BLaER1 treated with 17β-estradiol and CSF1 and Interleukin-3, amounts not matched to agents 10 nM and 100 nM (cell line): ENCODE measurements around the gene ROPN1B.
A peak's percentile ranks its signal among the peaks of the same experiment; 100 is the strongest.

Experiments used
- H3K27ac ChIP-seq, 11 experiments: shearing (Covaris generic); formaldehyde crosslinking; 2 replicates each; pipeline ENCODE4 v1.8.1; 2022
- H3K27me3 ChIP-seq, 11 experiments: shearing (Covaris generic); formaldehyde crosslinking; 2 replicates each; pipeline ENCODE4 v1.8.1; 2022
- H3K36me3 ChIP-seq, 11 experiments: shearing (Covaris generic); formaldehyde crosslinking; 2 replicates each; pipeline ENCODE4 v1.8.1; 2022
- H3K4me1 ChIP-seq, 10 experiments: shearing (Covaris generic); formaldehyde crosslinking; 2 replicates each; pipeline ENCODE4 v1.8.1; 2022
- H3K4me2 ChIP-seq, 11 experiments: shearing (Covaris generic); formaldehyde crosslinking; 2 replicates each; pipeline ENCODE4 v1.8.1; 2022
- H3K4me3 ChIP-seq, 10 experiments: shearing (Covaris generic); formaldehyde crosslinking; 2 replicates each; pipeline ENCODE4 v1.8.1; 2022
- H3K9ac ChIP-seq, 11 experiments: shearing (Covaris generic); formaldehyde crosslinking; 2 replicates each; pipeline ENCODE4 v1.8.1; 2022
- H3K9me3 ChIP-seq, 11 experiments: shearing (Covaris generic); formaldehyde crosslinking; replicated peaks in 1 of 11; 2 replicates each; pipeline ENCODE4 v1.8.1; 2022
- H4K20me1 ChIP-seq, 11 experiments: shearing (Covaris generic); formaldehyde crosslinking; 2 replicates each; pipeline ENCODE4 v1.8.1; 2022
- Cebpa-rat ChIP-seq, 11 experiments: shearing (Covaris generic); IDR thresholded peaks; 2 replicates each; pipeline ENCODE4 v1.8.1; 2022

ROPN1B gene

DNA sequence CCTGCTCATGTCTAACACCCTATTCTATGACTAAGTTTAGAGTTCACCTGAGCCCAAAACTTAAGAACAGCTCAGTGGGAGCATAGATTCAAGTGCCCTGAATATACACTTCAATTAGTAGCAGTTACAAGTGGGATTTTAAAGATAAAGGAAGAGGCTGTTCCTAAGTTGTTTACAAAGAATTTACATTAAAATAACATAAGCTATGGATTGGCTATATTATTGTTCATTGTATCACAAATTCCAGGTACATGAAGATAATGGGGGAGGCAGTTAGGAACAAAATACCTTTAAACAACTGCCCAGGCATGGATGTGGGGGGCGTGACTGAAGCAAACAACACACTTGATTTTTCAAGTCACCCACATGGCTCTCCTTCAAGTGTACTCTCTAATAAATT is 52.7 kb downstream of the ROPN1B start:
- Histone ChIP-seq H4K20me1 (no peaks in the 10 kb centered on the region; a peak in 2 of 22 replicates), H3K9me3 (peaks cover 0 to 2% (median under 1%) of the 10 kb centered on the region in 11 experiments; a peak in 3 of 22 replicates), H3K4me3 (no peak overlapping the region), H3K36me3 (peaks cover 0 to 44% (median 14%) of the 10 kb centered on the region in 11 experiments; a peak in 11 of 22 replicates), H3K4me1 (no peaks in the 10 kb centered on the region), H3K27ac (no peak overlapping the region), H3K4me2 (no peak overlapping the region), H3K27me3 (no peaks in the 10 kb centered on the region), H3K9ac (no peak overlapping the region)
- no peak for TF ChIP-seq Cebpa-rat (IDR thresholded peaks at IDR 0.05)

DNA sequence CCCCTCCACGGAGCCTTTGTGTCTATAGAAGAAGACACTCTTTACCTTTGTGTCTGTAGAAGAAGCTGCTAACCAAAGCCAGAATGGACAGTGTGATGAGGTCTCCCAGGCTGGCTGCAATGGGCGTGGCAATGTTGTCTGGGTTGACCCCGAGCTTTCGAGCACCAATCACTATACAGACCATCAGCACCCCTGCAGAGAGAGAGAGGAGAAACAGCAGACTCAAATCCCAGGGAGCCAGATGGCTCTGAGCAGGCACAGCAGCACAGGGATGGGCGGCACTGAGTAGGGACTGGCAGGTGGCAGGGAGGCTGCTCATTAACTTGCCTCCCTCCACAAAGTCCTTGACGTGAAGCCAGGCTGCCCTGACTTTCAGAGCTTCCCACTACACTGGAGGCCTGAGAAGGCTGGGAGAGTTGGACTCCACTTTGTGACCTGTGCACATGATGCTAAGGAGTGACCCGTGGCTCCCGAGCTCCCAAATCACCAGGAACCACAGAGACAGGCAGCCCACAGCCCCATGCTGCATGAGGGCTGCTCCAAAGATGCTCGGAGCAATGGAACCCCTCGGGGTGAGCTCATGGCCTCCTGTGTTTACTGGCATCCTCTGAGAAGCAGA is 53.9 kb downstream of the ROPN1B start:
- peaks cover 8 to 13% (median 12%) of the 10 kb centered on the region in 11 experiments for H3K9me3 ChIP-seq
- H3K27ac ChIP-seq = no peak overlapping the region
- H3K27me3 ChIP-seq = no peaks in the 10 kb centered on the region
- no peak overlapping the region for H3K9ac ChIP-seq
- no peaks in the 10 kb centered on the region for H3K4me1 ChIP-seq
- H4K20me1 ChIP-seq = no peaks in the 10 kb centered on the region; a peak in 1 of 22 replicates
- no peak for TF ChIP-seq Cebpa-rat (IDR thresholded peaks at IDR 0.05)
- peaks cover 3 to 55% (median 23%) of the 10 kb centered on the region in 11 experiments; a peak in 17 of 22 replicates for H3K36me3 ChIP-seq
- no peak overlapping the region for H3K4me3 ChIP-seq
- no peak overlapping the region for H3K4me2 ChIP-seq

DNA sequence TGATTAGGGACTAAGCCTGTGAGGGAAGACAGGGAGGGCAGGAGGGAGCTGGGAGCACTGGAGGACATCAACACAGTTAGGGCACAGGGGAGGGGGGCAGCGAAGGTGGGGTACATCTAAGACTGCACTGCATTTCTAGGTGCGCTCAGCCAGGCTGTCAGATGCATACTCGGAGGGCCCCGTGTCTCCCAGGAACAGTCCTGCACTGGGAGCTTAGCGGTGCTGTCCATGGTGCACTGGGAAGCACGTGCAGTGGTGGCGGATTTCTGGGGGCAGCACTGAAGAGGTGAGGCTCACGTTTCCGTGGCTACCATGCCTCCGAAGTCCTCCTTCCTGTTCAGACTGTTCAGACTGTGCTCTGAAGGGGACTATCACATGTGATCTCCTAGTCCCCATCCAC is 54.4 kb downstream of the ROPN1B start:
- no peaks in the 10 kb centered on the region; a peak in 1 of 22 replicates for H4K20me1 ChIP-seq
- no peak for TF ChIP-seq Cebpa-rat (IDR thresholded peaks at IDR 0.05)
- no peak overlapping the region for H3K9ac ChIP-seq
- H3K9me3 ChIP-seq = peaks cover 13 to 19% (median 17%) of the 10 kb centered on the region in 11 experiments
- peaks cover 8 to 61% (median 28%) of the 10 kb centered on the region in 11 experiments; a peak in 21 of 22 replicates for H3K36me3 ChIP-seq
- no peak overlapping the region for H3K27ac ChIP-seq
- H3K4me2 ChIP-seq = no peak overlapping the region
- no peak overlapping the region for H3K4me3 ChIP-seq
- H3K27me3 ChIP-seq = no peaks in the 10 kb centered on the region
- H3K4me1 ChIP-seq = no peaks in the 10 kb centered on the region

DNA sequence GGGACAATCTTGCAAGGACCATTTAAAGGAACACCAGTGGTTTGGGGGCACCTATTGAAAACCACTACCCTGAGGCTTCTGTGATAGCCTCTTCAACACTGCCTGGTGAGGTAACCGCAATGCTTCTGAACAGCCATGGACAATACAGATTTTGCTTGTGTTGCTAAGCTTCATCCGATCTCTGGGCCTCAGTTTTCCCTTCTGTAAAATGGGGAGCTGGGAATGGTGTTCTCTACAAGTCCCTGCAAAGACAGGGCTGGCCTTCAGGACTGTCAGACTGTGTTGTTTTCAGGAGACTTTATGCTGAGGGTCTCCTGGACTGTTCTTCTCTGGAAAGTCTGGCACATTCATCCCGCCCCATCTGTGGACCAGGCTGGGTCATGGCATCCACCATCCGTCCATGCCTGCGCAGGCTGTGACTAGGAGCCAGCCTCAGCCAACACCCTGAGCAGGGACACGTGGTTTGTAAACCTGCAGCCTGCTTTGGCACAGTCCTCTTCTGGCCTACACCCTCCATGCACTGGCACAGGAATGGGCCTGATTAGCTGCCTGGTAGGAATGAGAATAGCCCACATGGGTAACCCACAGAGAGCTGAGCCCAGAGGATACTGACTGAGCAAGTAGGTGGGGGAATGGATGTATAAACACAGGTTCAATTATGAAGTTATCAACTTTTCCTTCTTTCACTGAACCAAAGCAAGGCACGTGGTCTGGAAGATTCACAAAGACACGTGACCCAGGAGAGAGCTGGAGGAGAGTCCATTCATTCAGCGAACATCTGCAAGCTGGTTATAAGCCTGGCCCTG is 55.3 kb downstream of the ROPN1B start:
- H3K27me3 ChIP-seq = no peaks in the 10 kb centered on the region
- no peak overlapping the region for H3K27ac ChIP-seq
- 0 out of 22 replicates have a peak overlapping the region, but pooled peaks of 1 of the 11 experiments have one; percentile 3 for H3K9ac ChIP-seq
- TF ChIP-seq Cebpa-rat (IDR thresholded peaks at IDR 0.05) = no peak
- no peaks in the 10 kb centered on the region; a peak in 1 of 22 replicates for H4K20me1 ChIP-seq
- H3K4me3 ChIP-seq = no peak overlapping the region
- H3K4me1 ChIP-seq = no peaks in the 10 kb centered on the region
- H3K4me2 ChIP-seq = no peak overlapping the region
- peaks cover 17 to 69% (median 37%) of the 10 kb centered on the region in 11 experiments for H3K36me3 ChIP-seq
- H3K9me3 ChIP-seq = peaks cover 22 to 27% (median 26%) of the 10 kb centered on the region in 11 experiments

DNA sequence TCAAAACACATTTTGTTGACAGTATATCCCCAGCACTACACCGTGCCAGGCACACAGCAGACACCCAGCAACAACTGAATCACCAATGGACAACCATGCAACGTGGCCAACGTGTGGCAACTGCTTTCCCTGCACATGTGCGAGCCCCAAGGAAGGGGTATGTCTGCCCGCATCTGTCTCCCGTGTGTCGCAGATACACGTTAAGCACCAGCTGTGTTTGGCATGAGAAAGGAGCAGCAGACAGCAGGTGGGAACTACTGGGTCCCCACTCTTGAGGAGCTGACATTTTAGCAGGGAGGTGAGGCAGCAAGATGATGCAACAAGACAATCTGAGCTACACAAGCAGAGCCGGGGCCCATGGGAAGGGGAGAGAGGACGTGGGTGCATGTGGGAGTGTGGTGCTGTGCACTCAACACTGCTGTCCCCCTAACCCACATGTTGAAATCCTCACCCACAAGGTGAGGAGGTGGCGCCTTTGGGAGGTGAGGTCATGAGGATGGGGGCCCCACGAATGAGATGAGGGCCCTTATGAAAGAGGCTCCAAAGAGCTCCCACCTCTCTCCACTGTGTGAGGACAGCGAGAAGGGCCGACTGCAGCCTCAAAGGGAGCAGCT is 56.2 kb downstream of the ROPN1B start:
- no peak overlapping the region for H3K27ac ChIP-seq
- peaks cover 19 to 74% (median 41%) of the 10 kb centered on the region in 11 experiments for H3K36me3 ChIP-seq
- H3K4me1 ChIP-seq = no peaks in the 10 kb centered on the region
- no peak for TF ChIP-seq Cebpa-rat (IDR thresholded peaks at IDR 0.05)
- H3K9me3 ChIP-seq = peaks cover 25 to 31% (median 28%) of the 10 kb centered on the region in 11 experiments
- no peak overlapping the region for H3K4me2 ChIP-seq
- H4K20me1 ChIP-seq = no peaks in the 10 kb centered on the region; a peak in 1 of 22 replicates
- H3K27me3 ChIP-seq = no peaks in the 10 kb centered on the region
- H3K9ac ChIP-seq = no peak overlapping the region
- no peak overlapping the region for H3K4me3 ChIP-seq

DNA sequence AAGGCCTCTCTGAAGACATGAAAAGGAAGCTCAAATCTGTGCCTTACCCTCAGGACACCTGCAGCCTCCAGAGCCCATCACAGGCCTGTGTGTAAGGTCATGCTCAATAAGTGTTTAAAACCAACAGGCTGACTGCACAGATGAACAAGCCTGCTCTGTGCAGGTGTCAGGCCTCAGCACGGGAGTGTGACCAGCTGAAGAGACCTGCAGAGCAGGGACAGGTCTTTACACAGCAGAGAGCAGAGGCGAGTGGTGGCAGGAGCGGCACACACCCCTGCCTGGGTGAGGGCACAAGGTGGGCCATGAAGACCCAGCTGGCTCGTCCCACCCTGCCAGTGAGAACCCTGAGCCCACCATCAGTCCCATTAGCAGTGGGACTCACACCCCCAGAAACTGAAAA is 56.9 kb downstream of the ROPN1B start:
- H3K4me2 ChIP-seq = no peak overlapping the region
- H3K27ac ChIP-seq = no peak overlapping the region
- peaks cover 19 to 74% (median 41%) of the 10 kb centered on the region in 11 experiments for H3K36me3 ChIP-seq
- H3K4me1 ChIP-seq = no peaks in the 10 kb centered on the region
- no peaks in the 10 kb centered on the region for H3K27me3 ChIP-seq
- H3K9ac ChIP-seq = no peak overlapping the region
- no peak for TF ChIP-seq Cebpa-rat (IDR thresholded peaks at IDR 0.05)
- H3K4me3 ChIP-seq = no peak overlapping the region
- H4K20me1 ChIP-seq = no peaks in the 10 kb centered on the region
- peaks cover 25 to 31% (median 28%) of the 10 kb centered on the region in 11 experiments for H3K9me3 ChIP-seq

DNA sequence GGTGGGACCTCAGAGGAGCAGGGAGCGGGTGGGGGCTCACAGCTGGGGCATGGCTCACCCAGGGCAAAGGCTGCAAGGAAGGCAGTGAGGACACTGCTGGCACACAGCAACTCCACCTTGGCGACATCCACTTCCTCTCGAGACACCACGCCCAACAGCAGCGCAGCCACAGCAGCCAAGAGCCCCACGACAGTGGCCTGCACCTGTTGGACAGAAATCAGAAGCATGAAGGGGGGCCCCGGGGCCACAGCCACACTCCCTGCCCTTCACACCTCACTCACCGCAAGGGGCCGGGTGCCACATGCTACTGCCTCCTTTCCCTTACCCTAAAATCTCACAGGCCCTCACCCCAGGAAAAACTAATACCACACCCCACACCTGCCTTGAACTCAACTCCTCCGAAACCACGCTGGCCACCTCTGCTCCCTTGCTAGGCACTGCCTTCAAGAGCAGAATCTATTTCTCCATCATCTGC is 57.3 kb downstream of the ROPN1B start:
- no peak overlapping the region for H3K27ac ChIP-seq
- peaks cover 19 to 74% (median 41%) of the 10 kb centered on the region in 11 experiments for H3K36me3 ChIP-seq
- peaks cover 25 to 31% (median 28%) of the 10 kb centered on the region in 11 experiments for H3K9me3 ChIP-seq

DNA sequence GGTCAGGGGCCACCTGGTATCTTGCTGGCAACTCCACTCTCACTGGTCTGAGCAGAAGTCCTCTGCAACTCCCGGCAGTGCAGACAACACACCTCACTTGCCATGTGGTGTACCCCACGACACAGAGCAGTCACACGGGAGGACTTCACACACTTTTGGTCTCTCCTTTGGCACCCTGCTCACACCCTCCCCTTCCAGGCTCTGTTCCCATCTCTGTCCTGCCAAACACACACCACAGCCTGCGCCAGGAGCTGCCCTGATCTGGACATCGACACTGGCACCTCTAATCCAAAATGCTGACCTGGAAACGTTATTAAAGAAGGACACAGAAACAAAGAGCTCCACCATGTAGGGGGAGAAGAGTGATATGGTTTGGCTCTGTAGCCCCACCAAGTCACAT is 57.8 kb downstream of the ROPN1B start:
- no peak overlapping the region for H3K4me3 ChIP-seq
- no peaks in the 10 kb centered on the region for H4K20me1 ChIP-seq
- no peak overlapping the region for H3K4me2 ChIP-seq
- peaks cover 19 to 77% (median 45%) of the 10 kb centered on the region in 11 experiments for H3K36me3 ChIP-seq
- peaks cover 25 to 31% (median 28%) of the 10 kb centered on the region in 11 experiments for H3K9me3 ChIP-seq
- no peak overlapping the region for H3K9ac ChIP-seq
- no peaks in the 10 kb centered on the region for H3K27me3 ChIP-seq
- no peak overlapping the region for H3K27ac ChIP-seq
- H3K4me1 ChIP-seq = no peaks in the 10 kb centered on the region
- TF ChIP-seq Cebpa-rat (IDR thresholded peaks at IDR 0.05) = no peak

More for the DNA sequence above, 57.3 kb downstream of the ROPN1B start:
- H3K4me3 ChIP-seq = no peak overlapping the region
- no peak for TF ChIP-seq Cebpa-rat (IDR thresholded peaks at IDR 0.05)
- H3K27me3 ChIP-seq = no peaks in the 10 kb centered on the region
- H3K9ac ChIP-seq = no peak overlapping the region
- no peak overlapping the region for H3K4me2 ChIP-seq
- H3K4me1 ChIP-seq = no peaks in the 10 kb centered on the region
- H4K20me1 ChIP-seq = no peaks in the 10 kb centered on the region

DNA sequence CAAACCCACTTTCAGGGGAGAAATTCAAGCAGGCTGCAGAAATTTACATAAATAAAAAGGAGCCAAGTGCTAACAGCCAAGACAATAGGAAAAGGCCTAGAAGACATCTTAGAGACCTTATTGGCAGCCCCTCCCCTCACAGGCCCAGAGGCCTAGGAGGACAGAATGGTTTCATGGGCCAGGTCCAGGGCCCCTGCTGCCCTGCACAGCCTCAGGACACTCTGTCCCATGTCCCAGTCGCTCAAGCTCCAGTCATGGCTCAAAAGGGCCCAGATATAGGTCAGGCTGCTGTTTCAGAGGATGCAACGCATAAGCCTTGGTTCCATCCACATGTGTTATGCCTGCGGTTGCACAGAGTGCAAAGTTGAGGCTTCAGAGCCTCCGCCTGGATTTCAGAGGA is 59.1 kb downstream of the ROPN1B start:
- no peak overlapping the region for H3K4me2 ChIP-seq
- H3K27ac ChIP-seq = no peak overlapping the region
- peaks cover 25 to 31% (median 28%) of the 10 kb centered on the region in 11 experiments for H3K9me3 ChIP-seq
- no peak overlapping the region for H3K9ac ChIP-seq
- no peak for TF ChIP-seq Cebpa-rat (IDR thresholded peaks at IDR 0.05)
- H3K4me1 ChIP-seq = no peaks in the 10 kb centered on the region
- H3K36me3 ChIP-seq = peaks cover 15 to 80% (median 38%) of the 10 kb centered on the region in 11 experiments
- no peaks in the 10 kb centered on the region for H3K27me3 ChIP-seq
- no peaks in the 10 kb centered on the region; a peak in 1 of 22 replicates for H4K20me1 ChIP-seq
- peak overlapping the region in 3 of 10 experiments; percentile 10 to 34 (median 31); a peak in 3 of 20 replicates for H3K4me3 ChIP-seq
